Smooth muscle cell (in vitro differentiated cells): Measurements from ENCODE around the gene PWWP2A. TPM values are rescaled to one million over a fixed set of nuclear protein-coding genes. Genes with fewer than 3 reads are reported as not detected.

Experiments used
- DNase-seq: peaks from one replicate; lab custom pipeline; 2025; ENCODE audit not compliant: unreplicated experiment; lab: John Stamatoyannopoulos, UW
- H2AFZ ChIP-seq: fragments of 200-600 bp; sonication (generic); 2 replicates; pipeline ENCODE4 v1.6.0; 2016; ENCODE audit warnings: antibody characterized with exemption, low read depth, mild to moderate bottlenecking
- H3F3A ChIP-seq: fragments of 200-600 bp; sonication (generic); 2 replicates; pipeline ENCODE4 v1.6.0; 2017; ENCODE audit warnings: antibody characterized with exemption, low read depth
- H3K27ac ChIP-seq: fragments of 200-600 bp; sonication (generic); 2 replicates; pipeline ENCODE4 v1.5.1; 2016; ENCODE audit warnings: low read depth, mild to moderate bottlenecking
- H3K27me3 ChIP-seq: fragments of 200-600 bp; sonication (generic); 2 replicates; pipeline ENCODE4 v1.6.1; 2016; ENCODE audit warnings: low read depth, mild to moderate bottlenecking
- H3K36me3 ChIP-seq: fragments of 200-600 bp; sonication (generic); 2 replicates; pipeline ENCODE4 v1.5.1; 2016; ENCODE audit warnings: low read depth
- H3K4me1 ChIP-seq: fragments of 200-600 bp; sonication (generic); 2 replicates; pipeline ENCODE4 v1.5.1; 2016; ENCODE audit warnings: low read depth
- H3K4me2 ChIP-seq: fragments of 200-600 bp; sonication (generic); 2 replicates; pipeline ENCODE4 v1.6.0; 2016; ENCODE audit warnings: mild to moderate bottlenecking
- H3K4me3 ChIP-seq: fragments of 200-600 bp; sonication (generic); 2 replicates; pipeline ENCODE4 v1.5.1; 2016; ENCODE audit warnings: mild to moderate bottlenecking
- H3K79me2 ChIP-seq: fragments of 200-600 bp; sonication (generic); 2 replicates; pipeline ENCODE4 v1.6.0; 2016; ENCODE audit warnings: low read depth, mild to moderate bottlenecking
- H3K9ac ChIP-seq: fragments of 200-600 bp; sonication (generic); 2 replicates; pipeline ENCODE4 v1.6.0; 2016; ENCODE audit warnings: low read depth
- H3K9me3 ChIP-seq: fragments of 200-600 bp; sonication (generic); replicated peaks from 2 replicates; pipeline ENCODE4 v1.5.1; 2016; ENCODE audit warnings: low read depth
- H4K20me1 ChIP-seq: fragments of 200-600 bp; sonication (generic); 2 replicates; pipeline ENCODE4 v1.6.0; 2016; ENCODE audit warnings: low read depth
- CTCF ChIP-seq: fragments of 200-600 bp; sonication (generic); IDR thresholded peaks from 2 replicates; pipeline ENCODE4 v1.5.1; 2017; ENCODE audit warnings: borderline replicate concordance, mild to moderate bottlenecking, antibody characterized with exemption; ENCODE audit not compliant: insufficient read depth, poor library complexity, severe bottlenecking
- WGBS: methylation state at CpG from one replicate; pipeline ENCODE4 v1.1.7; 2016; ENCODE audit warnings: low lambda C conversion rate; 5-methylcytosine and 5-hydroxymethylcytosine counted together
- polyA plus RNA-seq: library from polyadenylated mRNA; unstranded; fragments of >200 nt; fragmentation: Nextera tagmentation; extraction: Ambion mirVana; gene quantifications from 2 replicates; pipeline ENCODE4 v1.2.1, GENCODE V29; 2016
- total RNA-seq: library from RNA; depleted of rRNA; stranded (reverse); fragments of >200 nt; gene quantifications from 2 replicates; pipeline ENCODE4 v1.2.3, GENCODE V29; 2014

The PWWP2A gene
- total and polyA plus RNA-seq, 2 experiments from 2014 or later, result 18.6 to 22.6 TPM

- Histone ChIP-seq H3K36me3 (peaks cover 3% of the 10 kb centered on the region), H3K4me2 (no peak overlapping the region), H3K9me3 (no peaks in the 10 kb centered on the region), H3K27me3 (no peaks in the 10 kb centered on the region), H4K20me1 (peaks cover 90% of the 10 kb centered on the region), H3K79me2 (peaks cover 87% of the 10 kb centered on the region), H3K9ac (no peak overlapping the region), H3F3A (no peaks in the 10 kb centered on the region), H3K27ac (no peak overlapping the region), H2AFZ (no peak overlapping the region), H3K4me1 (no peaks in the 10 kb centered on the region), H3K4me3 (no peak overlapping the region)
- TF ChIP-seq CTCF, result no peak
- 93% methylated on average over 4 of the region's 4 CpGs for WGBS
- DNase-seq, result no peak
Observed at GRCh38 chr5:160105686-160106360, 13.4 kb downstream of the PWWP2A start.

- no peak for TF ChIP-seq CTCF
- H4K20me1 ChIP-seq, result peaks cover 57% of the 10 kb centered on the region
- WGBS, result 96% methylated on average over 4 of the region's 4 CpGs
- no peaks in the 10 kb centered on the region for H3K4me1 ChIP-seq
- peaks cover 55% of the 10 kb centered on the region for H3K79me2 ChIP-seq
- H3K27me3 ChIP-seq, result no peaks in the 10 kb centered on the region
- no peak overlapping the region for H2AFZ ChIP-seq
- H3K4me2 ChIP-seq, result no peak overlapping the region
- H3K4me3 ChIP-seq, result no peak overlapping the region
- peaks cover 9% of the 10 kb centered on the region for H3K36me3 ChIP-seq
- no peak overlapping the region for H3K9ac ChIP-seq
- H3K27ac ChIP-seq, result no peak overlapping the region
- no peak for DNase-seq
- no peaks in the 10 kb centered on the region for H3F3A ChIP-seq
- no peaks in the 10 kb centered on the region for H3K9me3 ChIP-seq
Observed at GRCh38 chr5:160097991-160098390, 21.3 kb downstream of the PWWP2A start.

DNA sequence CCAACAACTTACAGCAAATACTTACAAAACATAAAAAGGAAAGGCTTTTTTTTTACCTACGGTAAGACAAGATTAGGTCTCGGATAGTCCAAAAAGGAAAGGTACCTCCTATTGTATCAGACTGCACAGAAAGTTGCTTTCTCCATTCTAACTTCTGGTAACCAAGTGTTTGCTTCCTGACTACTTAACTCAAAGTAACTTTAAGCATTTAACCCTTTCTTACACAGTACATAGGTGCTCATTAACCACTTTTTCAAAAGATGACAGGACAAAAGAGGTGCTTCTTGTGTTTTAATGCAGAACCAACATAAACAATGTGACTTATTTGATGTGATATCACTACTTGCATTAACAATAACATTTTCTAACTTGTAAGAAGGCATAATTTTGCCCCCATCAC is 23.1 kb downstream of the PWWP2A start:
- no peak overlapping the region for H3K4me3 ChIP-seq
- no peak overlapping the region for H2AFZ ChIP-seq
- WGBS, result 100% methylated on average over 2 of the region's 2 CpGs
- no peak for TF ChIP-seq CTCF
- peaks cover 9% of the 10 kb centered on the region for H3K36me3 ChIP-seq
- H3F3A ChIP-seq, result no peaks in the 10 kb centered on the region
- no peak for DNase-seq
- no peaks in the 10 kb centered on the region for H3K27me3 ChIP-seq
- H3K9ac ChIP-seq, result no peak overlapping the region
- peaks cover 38% of the 10 kb centered on the region for H3K79me2 ChIP-seq
- no peak overlapping the region for H3K27ac ChIP-seq
- H3K4me2 ChIP-seq, result no peak overlapping the region
- H4K20me1 ChIP-seq, result peaks cover 45% of the 10 kb centered on the region
- H3K9me3 ChIP-seq, result no peaks in the 10 kb centered on the region
- H3K4me1 ChIP-seq, result no peaks in the 10 kb centered on the region

DNA sequence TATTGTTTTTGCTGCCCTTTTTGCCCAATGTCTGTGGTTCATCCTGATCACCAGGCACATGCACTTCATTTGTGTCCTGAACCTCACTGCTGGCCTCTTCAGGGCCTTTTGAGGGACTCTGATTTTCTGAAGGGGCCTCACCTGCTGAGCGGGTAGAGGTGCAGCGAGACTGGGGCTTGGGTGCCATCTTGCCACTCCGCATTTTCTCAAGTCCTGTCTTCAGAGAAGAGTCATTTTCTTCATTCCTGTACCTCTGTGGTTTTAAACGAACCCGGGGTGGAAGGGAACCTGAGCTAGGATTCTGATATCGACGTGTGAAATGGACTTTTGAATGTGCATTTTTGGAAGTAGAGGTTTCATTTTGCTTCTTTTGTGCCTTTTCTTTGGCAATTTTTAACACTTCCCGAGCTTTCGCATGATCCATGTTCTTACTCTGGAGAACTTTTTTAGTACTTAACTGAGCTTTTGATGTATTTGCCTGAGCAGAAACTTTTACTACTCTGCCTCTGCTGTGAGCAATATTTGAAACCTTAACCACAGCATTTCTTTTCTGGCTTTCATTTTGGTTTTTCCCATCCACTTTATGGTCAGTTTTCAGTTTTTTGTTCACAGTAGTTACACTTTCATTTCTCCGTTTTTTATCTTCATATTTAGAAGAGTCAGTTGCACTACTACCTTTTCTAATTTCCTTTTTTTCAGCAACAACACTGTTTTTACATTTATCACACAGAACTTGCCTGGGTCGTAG is 26.1 kb downstream of the PWWP2A start:
- H3K27ac ChIP-seq, result no peak overlapping the region
- peaks cover 3% of the 10 kb centered on the region for H3K4me1 ChIP-seq
- no peak overlapping the region for H3K9ac ChIP-seq
- no peak overlapping the region for H3K4me3 ChIP-seq
- TF ChIP-seq CTCF, result no peak
- H2AFZ ChIP-seq, result no peak overlapping the region
- peaks cover 29% of the 10 kb centered on the region for H3K79me2 ChIP-seq
- no peaks in the 10 kb centered on the region for H3K27me3 ChIP-seq
- H3F3A ChIP-seq, result peaks cover 2% of the 10 kb centered on the region
- DNase-seq, result no peak
- peaks cover 9% of the 10 kb centered on the region for H3K36me3 ChIP-seq
- peaks cover 40% of the 10 kb centered on the region for H4K20me1 ChIP-seq
- no peak overlapping the region for H3K4me2 ChIP-seq
- H3K9me3 ChIP-seq, result no peaks in the 10 kb centered on the region
- 97% methylated on average over 11 of the region's 11 CpGs for WGBS
